HG02642 (cell line): Measurements from ENCODE around the gene RBM19.

Source experiments
- ATAC-seq: cut with Tn5 transposase; IDR thresholded peaks from one replicate; pipeline ENCODE4 v1.9.1; 2021; ENCODE audit warnings: mild to moderate bottlenecking; ENCODE audit not compliant: unreplicated experiment, poor library complexity

Gene RBM19

DNA sequence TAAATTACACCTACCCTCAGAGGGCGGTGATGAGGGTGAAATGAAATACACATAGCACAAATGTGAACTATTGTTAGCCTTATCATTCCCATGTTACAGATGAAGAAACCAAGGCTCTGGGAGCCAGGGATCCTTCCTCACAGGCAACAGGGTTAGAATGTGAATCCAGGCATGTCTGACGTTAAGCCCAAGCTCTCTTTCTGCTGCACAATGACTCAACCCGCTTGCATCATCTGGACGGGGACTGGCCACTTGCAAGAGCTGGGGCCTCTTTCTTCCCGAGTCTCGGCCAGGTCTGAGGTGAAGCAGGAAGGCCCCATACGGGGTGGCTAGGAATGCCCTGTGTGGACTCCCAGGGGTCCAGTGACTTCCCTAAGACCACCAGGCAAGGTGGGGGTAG is 105.2 kb downstream of the RBM19 start:
- ATAC-seq = no peak

DNA sequence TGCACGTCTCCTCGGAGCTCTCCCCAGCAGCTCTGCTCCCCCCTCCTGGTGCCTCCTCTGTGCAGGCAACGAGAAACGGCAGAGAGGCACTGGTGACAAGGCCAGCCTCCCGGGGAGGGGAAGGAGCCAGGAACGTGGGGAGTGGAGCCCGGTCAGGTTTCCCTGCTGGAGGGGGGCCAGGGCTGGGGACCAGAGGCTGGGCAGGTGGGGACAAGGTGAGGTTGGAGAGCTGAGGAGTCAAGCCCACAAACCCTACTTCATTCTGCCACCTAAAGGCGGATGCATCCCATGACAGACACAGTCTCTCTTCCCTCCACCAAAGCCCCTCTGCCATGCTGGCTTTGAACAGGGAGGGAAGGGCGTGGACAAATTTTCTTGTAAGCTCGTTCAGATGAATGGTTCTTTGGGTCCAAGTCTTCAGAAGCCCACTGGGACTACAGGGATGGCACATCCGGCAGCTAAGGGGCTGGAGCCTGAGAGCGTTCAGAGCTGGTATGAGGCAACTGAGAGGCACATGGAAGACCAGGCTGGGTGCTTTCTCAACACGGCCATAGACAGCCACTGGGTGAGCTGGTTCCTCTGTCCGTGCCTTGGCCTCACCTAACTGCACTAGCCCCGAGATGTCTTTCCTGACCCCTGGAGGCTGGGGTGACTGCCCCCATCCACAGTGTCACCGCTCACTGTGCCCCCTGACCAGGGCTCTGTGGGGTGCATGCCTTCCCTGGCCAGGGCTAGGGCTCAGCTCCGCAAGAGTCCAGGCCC is 105.9 kb downstream of the RBM19 start:
- ATAC-seq = no peak

DNA sequence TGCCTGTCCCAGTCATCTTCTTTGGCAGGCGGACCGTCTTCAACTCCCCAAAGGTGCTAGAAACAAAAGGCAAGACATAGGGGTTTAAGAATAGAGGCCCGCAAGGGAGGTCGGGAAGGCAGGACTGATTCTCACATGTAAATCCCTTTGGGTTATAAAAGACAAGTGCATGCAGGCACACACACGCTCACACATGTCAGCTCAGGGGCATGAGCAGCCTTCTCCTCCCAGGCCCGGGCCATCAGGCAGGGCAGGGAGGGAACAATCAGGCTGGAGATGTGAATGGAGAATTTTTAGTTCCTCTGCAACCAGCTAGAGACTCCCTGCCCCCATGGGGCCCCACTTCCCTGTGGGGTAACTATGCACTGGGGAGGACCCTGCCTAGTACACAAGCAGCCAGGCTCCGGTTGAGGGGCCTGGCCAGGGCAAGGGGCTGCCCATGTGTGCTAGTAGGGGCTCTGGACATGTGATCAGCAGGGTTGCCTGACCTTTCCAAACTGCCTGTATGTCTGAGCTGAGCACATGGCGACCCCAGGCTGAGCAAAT is 107.2 kb downstream of the RBM19 start:
- no peak for ATAC-seq

DNA sequence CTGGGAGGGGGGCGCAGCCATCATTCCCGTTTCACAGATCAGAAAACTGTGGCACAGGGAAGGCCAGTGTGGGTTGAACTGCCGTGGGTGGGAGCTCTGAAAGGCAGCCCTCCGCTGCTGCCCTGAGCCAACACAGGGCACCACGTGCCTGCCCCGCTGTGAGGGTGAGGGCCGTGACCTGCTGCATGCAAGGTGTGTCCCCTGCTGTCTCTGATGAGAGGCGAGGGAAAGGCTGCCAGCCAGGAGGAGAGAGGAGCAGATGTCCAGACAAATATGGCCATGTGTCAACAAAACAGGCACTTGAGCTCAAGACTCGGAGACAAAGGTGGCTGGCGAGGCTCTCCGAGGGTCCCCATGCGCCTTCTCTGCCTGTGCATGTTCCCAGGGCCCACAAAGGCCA is 108.8 kb downstream of the RBM19 start:
- no peak for ATAC-seq

DNA sequence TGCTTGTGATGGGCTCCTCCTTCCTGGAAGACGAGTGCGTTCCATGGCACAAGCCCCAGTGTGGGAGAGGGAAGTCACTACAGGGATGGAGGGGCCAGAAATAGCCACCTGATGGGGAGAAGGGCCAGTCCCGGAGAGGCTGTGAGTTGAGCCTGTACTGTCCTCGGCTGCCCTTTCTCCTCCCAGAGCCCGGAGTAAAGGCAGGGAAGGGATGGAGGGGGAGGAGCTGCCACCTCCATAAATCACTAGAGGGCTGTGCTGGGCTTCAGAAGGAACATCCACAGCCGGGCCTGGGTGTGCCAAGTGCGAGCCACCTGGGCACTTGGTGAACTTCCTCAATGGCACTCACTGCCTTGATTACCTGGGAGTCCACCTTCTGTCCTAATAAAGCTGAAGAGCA is 110.1 kb downstream of the RBM19 start:
- ATAC-seq = no peak

DNA sequence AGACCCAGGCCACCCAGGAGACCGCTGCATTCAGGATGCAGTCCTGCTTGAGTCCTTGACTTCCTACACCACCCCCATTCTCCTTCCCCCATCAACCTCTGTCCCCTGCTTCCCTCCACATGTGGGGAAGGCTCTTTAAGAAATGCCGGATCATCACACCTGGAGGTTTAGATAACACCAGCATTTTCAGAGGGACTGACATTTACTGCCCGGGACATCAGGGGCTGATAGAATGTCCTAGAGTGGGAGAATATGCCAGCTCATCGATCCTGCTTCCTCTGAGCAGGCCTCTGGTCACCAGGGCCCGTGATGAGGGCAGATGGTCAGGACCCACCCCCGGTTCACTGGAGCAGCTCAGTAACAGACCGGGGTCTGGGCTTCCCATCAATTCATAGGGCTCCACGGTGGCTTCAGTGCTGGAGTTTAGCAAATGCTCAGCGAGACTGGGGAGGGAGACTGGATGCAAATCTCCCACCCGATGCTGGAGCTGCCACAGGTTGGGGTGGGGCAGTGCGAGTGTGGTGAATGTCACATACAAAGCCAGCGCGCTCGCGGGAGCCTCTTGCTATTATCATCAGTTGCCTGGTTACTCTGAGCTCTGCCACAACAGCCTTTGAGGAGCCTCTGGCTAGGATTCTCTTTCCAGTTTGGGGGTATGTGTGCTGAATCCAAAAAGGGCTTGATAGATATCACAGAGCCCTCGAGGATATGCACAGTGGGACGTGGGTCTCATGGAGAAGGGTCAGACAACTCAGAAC is 111.6 kb downstream of the RBM19 start:
- no peak for ATAC-seq

DNA sequence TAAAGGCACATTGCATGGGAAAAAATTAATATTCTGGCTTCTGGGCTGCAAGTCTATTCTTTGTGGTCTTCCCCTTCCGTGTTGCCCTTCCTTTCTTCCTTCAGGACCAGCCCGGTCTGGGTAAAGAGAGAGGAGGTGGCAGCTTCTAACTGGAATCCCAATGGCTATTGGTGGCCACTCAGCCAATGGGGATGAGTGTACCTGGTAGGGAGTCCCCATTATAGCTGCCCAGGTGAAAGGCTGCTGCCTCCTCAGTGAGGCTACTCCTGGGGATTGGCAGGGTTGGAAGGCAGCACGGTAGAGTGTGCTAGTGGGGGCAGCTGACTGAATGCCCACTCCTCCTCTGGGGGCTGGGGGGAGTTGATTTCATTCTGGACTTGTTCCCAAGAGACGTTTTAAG is 112.6 kb downstream of the RBM19 start:
- no peak for ATAC-seq

DNA sequence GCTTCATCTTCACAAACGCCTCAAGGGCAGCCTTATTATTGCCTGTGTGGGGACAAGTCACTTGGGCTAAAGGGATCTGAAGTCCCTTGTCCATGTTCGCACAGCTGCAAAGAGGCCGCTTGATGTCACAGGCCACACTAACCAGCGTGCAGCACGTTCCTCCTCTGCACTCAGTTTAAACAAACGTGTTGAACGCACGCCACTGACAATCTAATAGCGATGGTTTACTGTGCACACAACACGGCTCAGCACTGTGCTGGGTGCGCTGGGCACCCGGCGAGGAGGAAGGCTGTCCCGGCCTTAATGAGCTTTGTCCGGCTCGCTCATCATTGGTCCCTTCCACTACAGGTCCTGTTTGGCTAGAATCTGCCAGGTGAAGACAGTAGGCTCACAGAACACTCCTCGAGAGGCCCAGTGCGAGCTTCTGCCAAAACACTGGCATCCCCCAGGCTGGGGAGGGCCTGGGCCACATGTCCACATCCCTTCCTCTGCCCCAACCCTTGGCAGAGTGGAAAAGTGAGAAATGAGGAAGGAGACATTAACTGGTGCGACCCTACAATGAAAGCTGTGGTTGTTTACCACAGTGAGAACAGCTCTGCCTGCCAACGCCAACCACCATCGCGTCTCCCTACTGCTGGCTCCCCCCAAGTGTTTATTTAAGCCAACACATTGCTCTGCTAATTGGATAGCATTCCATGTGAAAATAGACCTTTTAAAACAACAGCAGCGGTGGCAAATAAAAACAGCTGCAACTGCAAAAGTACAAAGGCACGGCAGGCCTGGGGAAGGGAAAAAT is 113.2 kb downstream of the RBM19 start:
- no peak for ATAC-seq

DNA sequence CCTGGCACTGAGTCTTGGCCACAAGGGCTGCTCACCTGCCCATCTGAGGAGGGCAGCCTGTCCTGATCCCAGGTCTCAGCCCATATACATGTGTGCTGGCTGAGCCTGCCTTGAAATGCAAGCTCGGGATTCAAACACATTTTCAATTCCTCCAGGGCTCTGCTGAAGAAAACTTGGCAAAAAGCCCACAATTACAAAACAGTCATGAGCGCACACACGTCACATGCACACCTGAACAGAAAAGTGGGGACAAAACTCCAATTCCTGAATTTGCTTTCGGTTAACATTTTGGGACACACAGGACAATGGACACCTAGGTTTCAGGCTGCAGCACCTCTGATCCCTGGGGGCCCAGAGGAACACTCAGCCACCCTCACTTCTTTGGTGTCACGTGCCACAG is 113.9 kb downstream of the RBM19 start:
- no peak for ATAC-seq

DNA sequence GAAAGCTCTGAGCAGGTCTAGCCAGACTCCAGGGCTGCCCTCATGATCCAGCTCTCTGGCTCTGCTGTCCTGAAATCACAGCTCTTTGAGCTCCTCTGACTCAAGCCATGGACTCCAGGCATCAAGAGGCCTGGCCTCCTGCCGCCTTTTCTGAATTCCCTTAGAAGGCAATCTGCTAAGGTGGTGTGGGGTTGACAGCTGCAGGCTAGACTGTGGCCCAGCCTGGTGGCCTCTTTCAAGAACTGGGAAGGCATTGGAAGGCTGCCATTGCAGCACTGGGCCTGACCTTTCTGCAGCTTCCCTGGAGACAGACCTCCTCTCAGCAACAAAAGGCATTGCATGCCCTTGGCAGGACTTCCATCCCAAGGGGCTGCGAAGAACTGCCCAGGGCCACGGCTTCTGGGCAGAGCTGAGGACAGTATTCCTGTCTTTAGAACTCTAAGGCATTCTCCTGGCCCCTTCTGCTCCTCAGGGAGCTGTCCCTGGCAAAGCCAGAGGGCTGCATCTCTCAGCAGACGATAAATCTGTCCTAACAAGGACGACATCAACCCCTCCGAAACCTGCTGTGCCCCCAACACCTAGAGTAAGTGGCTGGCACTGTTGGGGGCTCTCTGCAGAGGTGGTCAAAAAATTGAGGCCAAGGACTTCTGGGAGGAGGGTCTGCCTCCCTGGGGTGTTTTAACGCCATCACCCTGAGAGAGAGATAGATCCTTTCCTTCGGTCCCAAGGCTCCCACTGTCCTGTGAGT is 115.6 kb downstream of the RBM19 start:
- no peak for ATAC-seq

DNA sequence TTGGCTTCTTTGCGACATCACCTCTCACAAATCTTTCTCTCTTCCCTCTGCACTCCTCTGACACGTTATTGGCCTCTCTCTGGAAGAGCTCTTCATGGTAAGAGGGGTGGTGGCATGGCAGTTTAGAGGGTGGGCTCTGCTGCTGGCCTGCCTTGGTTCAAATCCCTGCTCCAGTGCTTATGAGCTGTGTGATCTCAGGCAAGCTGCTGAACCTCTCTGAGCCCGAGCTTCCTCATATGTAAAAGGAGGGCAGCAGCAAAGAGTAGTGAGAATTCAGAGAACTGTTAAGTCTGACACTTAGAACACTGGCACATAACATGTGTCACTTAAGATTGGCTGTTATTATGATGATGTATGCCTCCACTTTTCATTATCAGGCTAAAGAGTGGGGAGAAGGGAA is 118.3 kb downstream of the RBM19 start:
- no peak for ATAC-seq

DNA sequence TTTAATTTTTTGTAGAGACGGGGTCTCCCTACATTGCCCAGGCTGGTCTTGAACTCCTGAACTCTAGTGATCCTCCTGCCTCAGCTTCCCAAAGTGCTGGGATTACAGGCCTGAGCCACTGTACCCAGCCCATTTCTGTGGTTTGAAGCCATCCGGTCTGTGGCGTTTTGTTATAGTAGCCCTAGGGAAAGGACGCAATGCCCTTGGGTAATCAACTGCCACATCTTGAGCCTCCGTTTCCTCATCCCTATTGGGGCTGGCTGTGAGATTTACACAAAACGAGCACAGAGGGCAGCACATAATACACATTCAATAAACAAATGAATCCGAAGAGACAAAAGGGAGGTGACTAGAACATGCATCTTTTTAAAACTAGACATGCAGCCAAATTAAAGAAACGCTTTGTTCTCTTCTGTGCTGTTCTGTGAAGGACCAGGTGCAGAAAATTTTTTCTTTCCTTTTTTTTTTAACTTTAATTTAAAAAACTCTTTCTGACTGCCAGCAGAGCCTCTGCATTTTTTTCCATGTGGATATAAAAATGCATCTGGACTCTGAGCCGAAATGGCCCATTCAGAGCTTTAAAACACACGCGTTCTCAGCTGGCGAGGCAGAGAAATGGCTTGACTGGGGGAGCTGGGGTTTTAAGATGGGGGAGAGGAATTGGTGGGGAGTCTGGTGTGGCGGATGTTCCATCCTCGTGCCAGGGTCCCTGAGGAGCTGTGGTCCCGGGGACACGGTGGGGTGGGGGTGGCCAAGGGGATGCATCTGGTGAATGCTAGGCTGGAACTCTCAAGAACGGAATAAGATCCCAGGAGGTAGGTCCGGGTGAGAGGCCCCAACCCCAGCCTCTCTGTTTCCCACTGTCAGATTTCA is 119.0 kb downstream of the RBM19 start:
- ATAC-seq = no peak

DNA sequence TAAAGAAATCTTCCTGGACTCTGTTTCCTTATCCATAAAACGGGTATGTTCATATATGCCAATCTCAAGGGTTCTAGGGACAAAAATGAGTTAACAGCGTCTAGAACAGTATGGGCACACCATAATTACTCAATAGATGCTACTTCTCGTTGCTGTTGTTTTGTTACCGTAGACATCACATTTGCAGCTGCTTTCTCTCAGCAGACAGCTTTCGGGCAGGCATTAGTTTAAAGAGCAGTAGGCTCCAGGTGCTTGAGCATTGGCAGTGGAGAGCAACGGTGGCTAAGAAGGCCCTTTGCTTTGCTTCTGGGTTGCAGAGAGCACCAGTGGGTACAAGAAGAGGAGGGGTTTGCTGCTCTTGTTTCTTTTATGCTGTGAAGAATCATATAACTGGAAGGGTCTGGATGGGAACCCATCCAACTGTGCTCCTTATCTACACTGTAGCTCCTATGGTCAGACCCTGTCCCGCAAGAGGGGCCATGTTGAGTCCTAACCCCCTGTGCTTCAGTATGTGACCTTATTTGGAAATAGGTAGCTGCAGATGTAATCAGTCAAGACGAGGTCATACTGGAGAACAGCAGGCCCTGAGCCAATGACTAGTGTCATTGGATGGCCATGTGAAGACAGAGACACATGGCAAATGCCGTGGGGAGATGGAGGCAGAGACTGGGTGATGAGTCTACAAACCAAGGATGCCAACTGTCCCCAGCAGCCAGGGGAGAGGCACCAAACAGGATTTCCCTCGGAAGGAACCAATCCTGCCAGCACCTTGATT is 120.0 kb downstream of the RBM19 start:
- no peak for ATAC-seq

DNA sequence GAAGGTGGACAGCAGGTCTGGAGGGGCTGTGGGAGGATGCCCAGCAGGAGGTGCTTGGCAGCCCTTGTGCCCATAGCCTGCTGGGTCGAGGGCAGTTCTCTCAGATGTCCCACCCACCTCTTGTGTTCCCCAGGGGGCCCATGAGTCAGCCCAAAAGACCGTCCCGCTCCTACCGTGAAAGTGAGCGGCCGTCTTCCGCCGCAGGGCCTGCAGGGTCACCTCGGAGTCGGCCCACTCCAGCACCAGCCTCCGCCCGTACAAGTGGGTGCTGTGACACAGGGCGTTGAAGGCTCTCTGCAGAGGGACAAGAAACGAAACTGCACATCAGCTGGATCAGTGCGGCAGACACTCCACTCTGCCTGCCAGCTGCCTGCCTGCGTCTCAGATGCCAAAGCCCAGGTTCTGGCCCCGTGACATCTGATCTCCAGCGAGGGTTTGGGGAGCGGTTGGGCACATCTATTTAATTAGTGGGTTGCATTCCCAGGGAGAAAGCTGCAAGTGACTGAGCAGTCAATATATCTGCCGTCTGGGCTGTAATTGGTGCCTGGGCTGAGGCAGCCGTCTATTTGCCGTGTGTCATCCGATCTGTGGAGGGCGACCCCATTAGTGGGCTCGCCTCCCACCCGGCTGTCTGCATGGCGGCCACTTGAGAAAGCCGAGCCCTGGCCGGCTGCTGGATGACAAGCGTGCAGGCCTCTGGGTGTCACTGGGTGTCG is 121.5 kb downstream of the RBM19 start:
- ATAC-seq = no peak

DNA sequence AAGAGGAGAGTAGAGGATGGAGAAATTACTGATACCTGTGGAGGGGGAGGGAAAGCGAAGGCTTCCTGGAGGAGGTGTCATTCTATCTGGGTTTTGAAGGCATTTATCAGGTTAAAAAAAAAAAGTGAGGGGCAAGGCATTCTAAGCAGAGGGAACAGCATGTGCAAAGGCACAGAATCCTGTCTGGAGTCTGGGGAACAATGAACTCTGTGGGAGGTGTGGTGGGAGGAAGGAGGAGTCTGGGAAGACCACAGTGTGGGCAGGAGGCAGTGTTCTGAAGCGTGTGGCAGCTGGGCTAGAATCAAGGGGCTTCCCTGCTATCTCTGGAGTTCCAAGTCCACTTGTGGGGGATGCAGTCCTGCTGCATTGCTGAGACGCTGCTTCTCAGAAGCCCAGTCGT is 123.4 kb downstream of the RBM19 start:
- no peak for ATAC-seq

DNA sequence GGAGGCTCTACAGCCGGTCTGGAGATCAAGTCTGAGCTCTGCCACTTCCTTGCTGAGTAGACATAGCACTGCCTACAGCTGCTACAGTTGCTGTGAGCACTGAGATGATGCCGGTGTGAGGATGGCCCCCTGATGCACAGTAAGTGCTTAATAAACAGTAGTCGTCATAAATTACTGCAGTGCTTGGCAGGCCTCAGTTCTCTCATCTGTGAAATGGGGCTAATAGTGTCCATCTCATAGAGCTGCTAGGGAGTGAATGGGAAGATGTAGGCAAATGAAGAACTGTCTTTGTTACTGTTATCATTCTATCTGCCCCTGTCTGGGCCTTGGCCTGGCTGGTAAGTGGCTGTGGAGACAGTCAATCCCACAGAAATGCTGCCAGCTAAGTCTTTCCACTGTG is 124.3 kb downstream of the RBM19 start:
- no peak for ATAC-seq

DNA sequence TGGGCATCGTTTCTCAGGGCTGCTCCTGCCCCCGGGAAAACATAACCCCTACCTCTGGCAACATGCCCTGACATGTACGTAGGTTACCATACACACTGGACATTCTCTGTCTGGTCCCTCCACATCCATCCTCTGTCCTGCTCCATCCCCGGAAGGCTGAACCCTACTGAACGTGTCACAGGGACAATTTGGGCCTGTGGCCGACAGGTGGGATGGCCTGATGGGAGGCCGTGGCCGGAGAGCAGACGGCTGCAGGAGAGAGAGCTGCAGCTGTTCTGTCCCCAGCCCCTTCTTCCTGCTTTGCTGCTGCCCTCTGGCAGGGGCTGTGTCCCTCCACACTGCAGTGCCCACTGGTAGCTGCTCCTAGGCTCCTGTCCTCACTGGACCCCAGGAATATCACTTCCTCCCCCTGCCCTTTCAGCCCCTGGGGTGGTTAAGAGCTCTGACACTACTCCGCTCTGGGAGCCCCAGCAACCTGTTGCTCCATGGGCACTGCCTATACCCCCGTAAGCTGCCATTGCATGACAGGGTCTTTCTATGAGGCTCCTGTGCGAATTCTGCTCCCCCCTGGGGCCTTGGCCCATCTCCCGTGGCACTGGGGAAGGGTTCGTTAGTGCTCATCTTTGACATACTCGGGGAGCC is 125.6 kb downstream of the RBM19 start:
- no peak for ATAC-seq
